H9 (cell line): ENCODE results near the gene ATP2A1. TPM values are rescaled to one million over a fixed set of nuclear protein-coding genes. Genes with fewer than 3 reads are reported as not detected.

Source experiments
- DNase-seq: peaks from one replicate; pipeline ENCODE4 v3.0.0-alpha.2; 2017
- H2AFZ ChIP-seq: one replicate; pipeline ENCODE4 v1.6.1; 2013; ENCODE audit warnings: mild to moderate bottlenecking, low read length, control low read depth, moderate library complexity
- H2AK5ac ChIP-seq: 2 replicates; pipeline ENCODE4 v1.6.1; 2013; ENCODE audit warnings: low read length, control low read depth, mixed read lengths; ENCODE audit not compliant: insufficient read length
- H2BK120ac ChIP-seq: one replicate; pipeline ENCODE4 v1.6.1; 2013; ENCODE audit warnings: low read depth, mild to moderate bottlenecking, low read length, control low read depth, inconsistent platforms; ENCODE audit not compliant: poor library complexity, severe bottlenecking
- H2BK12ac ChIP-seq: 2 replicates; pipeline ENCODE4 v1.6.1; 2013; ENCODE audit warnings: low read length, control low read depth, mixed read lengths, low read depth; ENCODE audit not compliant: insufficient read length
- H2BK15ac ChIP-seq: 2 replicates; pipeline ENCODE4 v1.6.1; 2013; ENCODE audit warnings: low read depth, low read length, control low read depth
- H2BK20ac ChIP-seq: one replicate; pipeline ENCODE4 v1.6.1; 2013; ENCODE audit warnings: low read depth, mild to moderate bottlenecking, low read length, control low read depth, inconsistent platforms; ENCODE audit not compliant: poor library complexity, severe bottlenecking
- H2BK5ac ChIP-seq: 2 replicates; pipeline ENCODE4 v1.6.1; 2013; ENCODE audit warnings: low read length, control low read depth, mixed read lengths; ENCODE audit not compliant: insufficient read length
- H3K14ac ChIP-seq: 2 replicates; pipeline ENCODE4 v1.6.1; 2013; ENCODE audit warnings: low read length, control low read depth; ENCODE audit not compliant: insufficient read depth
- H3K18ac ChIP-seq: 2 replicates; pipeline ENCODE4 v1.6.1; 2013; ENCODE audit warnings: low read depth, mild to moderate bottlenecking, mixed read lengths, low read length, control low read depth; ENCODE audit not compliant: insufficient read length
- H3K23ac ChIP-seq: 2 replicates; pipeline ENCODE4 v1.6.1; 2013; ENCODE audit warnings: low read length, control low read depth, mixed read lengths, low read depth; ENCODE audit not compliant: insufficient read length
- H3K23me2 ChIP-seq: 2 replicates; pipeline ENCODE4 v1.6.1; 2013; ENCODE audit warnings: low read depth, mild to moderate bottlenecking, mixed read lengths, low read length, control low read depth; ENCODE audit not compliant: insufficient read length, poor library complexity, severe bottlenecking
- H3K27ac ChIP-seq: 2 replicates; pipeline ENCODE4 v1.5.1; 2013; ENCODE audit warnings: low read length, control low read depth, mixed read lengths, low read depth; ENCODE audit not compliant: insufficient read length
- H3K27me3 ChIP-seq: 2 replicates; pipeline ENCODE4 v1.6.1; 2013; ENCODE audit warnings: low read length, control low read depth, inconsistent platforms; ENCODE audit not compliant: insufficient read depth
- H3K4ac ChIP-seq: 2 replicates; pipeline ENCODE4 v1.6.1; 2013; ENCODE audit warnings: low read depth, mild to moderate bottlenecking, control low read depth, inconsistent platforms, low read length, moderate library complexity
- H3K4me1 ChIP-seq: 2 replicates; pipeline ENCODE4 v1.6.1; 2013; ENCODE audit warnings: low read length, control low read depth, inconsistent platforms; ENCODE audit not compliant: insufficient read depth
- H3K4me2 ChIP-seq: 2 replicates; pipeline ENCODE4 v1.6.1; 2013; ENCODE audit warnings: low read length, control low read depth, mixed read lengths; ENCODE audit not compliant: insufficient read length, insufficient read depth
- H3K56ac ChIP-seq: 2 replicates; pipeline ENCODE4 v1.6.1; 2013; ENCODE audit warnings: low read depth, mild to moderate bottlenecking, mixed read lengths, low read length, control low read depth; ENCODE audit not compliant: insufficient read length
- H3K79me1 ChIP-seq: 2 replicates; pipeline ENCODE4 v1.6.1; 2013; ENCODE audit warnings: low read depth, mild to moderate bottlenecking, moderate library complexity, low read length, control low read depth, inconsistent platforms; ENCODE audit not compliant: insufficient read depth, poor library complexity, severe bottlenecking
- H3K79me2 ChIP-seq: 2 replicates; pipeline ENCODE4 v1.6.1; 2013; ENCODE audit warnings: low read length, control low read depth, inconsistent platforms; ENCODE audit not compliant: insufficient read depth
- H3K9ac ChIP-seq: 2 replicates; pipeline ENCODE4 v1.6.1; 2013; ENCODE audit warnings: low read length, control low read depth, mixed read lengths; ENCODE audit not compliant: insufficient read length; ENCODE audit errors: extremely low read depth
- H3K9me3 ChIP-seq: one replicate; pipeline ENCODE4 v1.6.1; 2013; ENCODE audit warnings: low read depth, low read length, inconsistent platforms; ENCODE audit not compliant: control insufficient read depth
- H3T11ph ChIP-seq: one replicate; pipeline ENCODE4 v1.6.1; 2013; ENCODE audit warnings: mild to moderate bottlenecking, low read length, control low read depth, inconsistent platforms
- H4K20me1 ChIP-seq: one replicate; pipeline ENCODE4 v1.6.1; 2013; ENCODE audit not compliant: control insufficient read depth, insufficient read length, insufficient read depth
- H4K5ac ChIP-seq: 2 replicates; pipeline ENCODE4 v1.6.1; 2013; ENCODE audit warnings: low read depth, mild to moderate bottlenecking, mixed read lengths, low read length, control low read depth; ENCODE audit not compliant: insufficient read length
- H4K8ac ChIP-seq: replicated peaks from 2 replicates; pipeline ENCODE4 v1.6.1; 2013; ENCODE audit warnings: low read length, control low read depth, mixed read lengths, low read depth; ENCODE audit not compliant: insufficient read length
- H4K91ac ChIP-seq: 2 replicates; pipeline ENCODE4 v1.6.1; 2013; ENCODE audit warnings: low read depth, mild to moderate bottlenecking, moderate library complexity, mixed read lengths, low read length, control low read depth; ENCODE audit not compliant: insufficient read length
- H3K27ac Mint-ChIP-seq, 3 experiments: 2 replicates in 2 of 3; 3 replicates in 1 of 3; pipeline ENCODE4 v1.8.0; 2020 to 2021; ENCODE audit warnings: mixed read lengths in 3 of 3, mild to moderate bottlenecking in 1 of 3, moderate library complexity in 1 of 3
- H3K27me3 Mint-ChIP-seq: 2 replicates; pipeline ENCODE4 v1.8.0; 2021; ENCODE audit warnings: low read depth, mild to moderate bottlenecking, moderate library complexity, mixed read lengths
- H3K36me3 Mint-ChIP-seq, 3 experiments: 2 replicates in 2 of 3; 3 replicates in 1 of 3; pipeline ENCODE4 v1.8.0; 2020 to 2021; ENCODE audit warnings: low read depth in 3 of 3, mixed read lengths in 3 of 3; ENCODE audit not compliant: insufficient read depth in 1 of 3
- H3K4me1 Mint-ChIP-seq, 2 experiments: 2 replicates each; pipeline ENCODE4 v1.8.0; 2020; ENCODE audit warnings: mixed read lengths in 2 of 2
- H3K4me3 Mint-ChIP-seq, 2 experiments: 2 replicates in 1 of 2; 3 replicates in 1 of 2; pipeline ENCODE4 v1.8.0; 2020 to 2021; ENCODE audit warnings: mild to moderate bottlenecking in 2 of 2, mixed read lengths in 2 of 2, moderate library complexity in 1 of 2
- H3K9me3 Mint-ChIP-seq, 2 experiments: 2 replicates in 1 of 2; 3 replicates in 1 of 2; pipeline ENCODE4 v1.8.0; 2020; ENCODE audit warnings: mild to moderate bottlenecking in 2 of 2, mixed read lengths in 2 of 2, moderate library complexity in 1 of 2
- CTCF ChIP-seq: fragments of 200-600 bp; sonication (generic); conservative IDR thresholded peaks from 3 replicates; pipeline ENCODE4 v1.8.0; 2021; ENCODE audit warnings: antibody characterized with exemption, mild to moderate bottlenecking
- WGBS: extraction: QIAGEN DNeasy Blood & Tissue Kit; methylation state at CpG from one replicate; pipeline ENCODE4 v1.1.7; 2013; ENCODE audit warnings: missing lambda C conversion rate, low lambda C conversion rate, mixed read lengths; ENCODE audit not compliant: insufficient read length; ENCODE audit errors: extremely low coverage; 5-methylcytosine and 5-hydroxymethylcytosine counted together
- total RNA-seq: library from RNA; stranded (reverse); gene quantifications from 2 replicates; pipeline ENCODE4 v1.2.1, GENCODE V29; 2021

Gene ATP2A1
- total RNA-seq, 1 experiment from 2014 or later, result 4.6 TPM

DNA sequence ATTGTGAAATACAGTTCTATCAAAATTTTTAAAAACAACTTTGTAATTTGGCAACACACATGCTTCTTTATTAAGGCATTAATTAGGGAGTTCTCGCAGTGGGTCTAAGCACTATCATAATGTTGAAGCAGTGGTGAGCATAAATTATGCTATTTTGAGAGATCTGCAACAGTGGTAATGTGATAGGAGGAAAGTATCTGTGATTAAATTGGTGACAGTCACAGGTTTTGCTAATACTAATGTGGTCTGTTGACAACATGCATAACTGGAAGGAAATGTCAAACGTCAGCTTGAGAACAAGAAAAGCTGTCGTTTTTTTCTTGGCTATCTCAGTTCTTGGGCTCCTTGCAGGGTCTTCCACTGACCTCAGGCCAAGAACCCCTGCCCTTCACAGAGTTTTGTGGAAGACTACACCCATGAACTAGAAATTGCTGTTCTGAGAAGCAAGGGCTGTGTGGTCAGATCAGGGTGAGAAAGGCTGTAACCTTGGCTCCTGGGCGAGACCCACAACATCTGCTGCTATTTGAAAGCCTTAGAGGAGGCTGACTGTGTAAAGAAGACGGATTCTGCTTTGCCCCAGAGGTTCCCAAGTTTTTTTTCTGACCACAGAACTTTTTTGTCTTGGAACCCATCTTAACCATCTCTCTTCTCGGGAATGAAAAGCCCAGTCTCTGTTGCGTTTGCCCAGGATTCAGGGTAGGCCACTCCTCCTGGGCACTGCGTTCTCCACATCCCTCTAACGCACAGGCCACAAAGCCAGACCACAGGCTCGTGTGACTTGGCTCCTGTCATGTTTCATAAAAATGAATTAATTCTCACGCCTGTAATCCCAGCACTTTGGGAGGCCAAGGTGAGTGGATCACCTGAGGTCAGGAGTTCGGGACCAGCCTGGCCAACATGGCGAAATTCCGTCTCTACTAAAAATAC is 13.9 kb downstream of the ATP2A1 start:
- peak overlapping the region in 1 of 3 experiments; percentile 70; a peak in 3 of 7 replicates for H3K27ac Mint-ChIP-seq
- no peaks in the 10 kb centered on the region for H3K4me1 Mint-ChIP-seq

More for the DNA sequence above, 13.9 kb downstream of the ATP2A1 start:
- Histone ChIP-seq H3K18ac (no peak overlapping the region), H3K4me1 (no peaks in the 10 kb centered on the region), H4K20me1 (no peaks in the 10 kb centered on the region), H4K91ac (no peak overlapping the region), H3K23ac (no peak overlapping the region), H3K56ac (no peak overlapping the region), H3K9me3 (no peaks in the 10 kb centered on the region), H2BK120ac (no peak overlapping the region), H3K14ac (no peak overlapping the region), H4K5ac (no peak overlapping the region), H3K27ac (no peak overlapping the region), H3K9ac (no peak overlapping the region), H3K79me2 (no peaks in the 10 kb centered on the region), H2AFZ (no peak overlapping the region), H3K79me1 (no peaks in the 10 kb centered on the region), H2BK20ac (no peak overlapping the region), H3T11ph (no peak overlapping the region), H2BK5ac (no peak overlapping the region), H4K8ac (no peak overlapping the region), H2BK12ac (no peak overlapping the region), H3K27me3 (no peaks in the 10 kb centered on the region), H3K4ac (no peak overlapping the region), H3K23me2 (no peaks in the 10 kb centered on the region), H2BK15ac (no peak overlapping the region), H2AK5ac (no peak overlapping the region), H3K4me2 (no peak overlapping the region)
- no peak for TF ChIP-seq CTCF
- Mint-ChIP-seq H3K27me3 (no peaks in the 10 kb centered on the region), H3K36me3 (peaks cover 0 to 4% (median 0%) of the 10 kb centered on the region in 3 experiments; a peak in 1 of 7 replicates), H3K9me3 (no peaks in the 10 kb centered on the region), H3K4me3 (no peak overlapping the region)
- no CpG with 5 or more reads among the region's 14 CpGs for WGBS
- no peak for DNase-seq
